OCI-LY3 (cell line): Measurements from ENCODE around the gene PIGM.
A peak's percentile ranks its signal among the peaks of the same experiment; 100 is the strongest.

Experiments
- H2AFZ ChIP-seq: fragments of 200-600, 300-600 bp; shearing (Covaris generic); 2 replicates; pipeline ENCODE4 v1.6.0; 2014; ENCODE audit warnings: antibody characterized with exemption, low read depth, low read length
- H3K27ac ChIP-seq: fragments of 200-600, 300-600 bp; sonication (generic); 2 replicates; pipeline ENCODE4 v1.5.1; 2014; ENCODE audit warnings: mild to moderate bottlenecking, low read length, moderate library complexity, mixed read lengths
- H3K27me3 ChIP-seq: fragments of 200-600, 300-600 bp; sonication (generic); 2 replicates; pipeline ENCODE4 v1.6.1; 2014; ENCODE audit warnings: low read depth, low read length, mixed read lengths
- H3K36me3 ChIP-seq: fragments of 200-600, 300-600 bp; sonication (generic); replicated peaks from 2 replicates; pipeline ENCODE3; 2014; ENCODE audit warnings: low read depth, low read length, mixed read lengths
- H3K4me1 ChIP-seq: fragments of 300-600, 200-600 bp; sonication (generic); 2 replicates; pipeline ENCODE4 v1.6.1; 2014; ENCODE audit warnings: low read length, mixed read lengths
- H3K4me2 ChIP-seq: fragments of 200-600, 300-600 bp; sonication (generic); 2 replicates; pipeline ENCODE4 v1.6.1; 2014; ENCODE audit warnings: low read length, mixed read lengths
- H3K4me3 ChIP-seq: fragments of 300-600, 200-600 bp; sonication (generic); 2 replicates; pipeline ENCODE4 v1.5.1; 2014; ENCODE audit warnings: antibody characterized with exemption, mild to moderate bottlenecking, low read length, moderate library complexity
- H3K79me2 ChIP-seq: fragments of 300-600, 200-600 bp; shearing (Covaris generic); 2 replicates; pipeline ENCODE4 v1.6.1; 2014; ENCODE audit warnings: mild to moderate bottlenecking, low read length, mixed read lengths
- H3K9ac ChIP-seq: fragments of 300-600, 200-600 bp; shearing (Covaris generic); 2 replicates; pipeline ENCODE4 v1.6.0; 2014; ENCODE audit warnings: mild to moderate bottlenecking, low read length, moderate library complexity
- H3K9me3 ChIP-seq: fragments of 200-600, 300-600 bp; shearing (Covaris generic); 2 replicates; pipeline ENCODE4 v1.6.1; 2014; ENCODE audit warnings: low read length, mixed read lengths; ENCODE audit not compliant: insufficient read depth
- H4K20me1 ChIP-seq: fragments of 200-600, 300-600 bp; sonication (generic); 2 replicates; pipeline ENCODE4 v1.6.1; 2016; ENCODE audit warnings: low read length, mixed read lengths; ENCODE audit not compliant: insufficient read depth
- EZH2phosphoT487 ChIP-seq: fragments of 200-600 bp; shearing (Covaris generic); IDR thresholded peaks from 2 replicates; pipeline ENCODE4 v1.6.1; 2018; ENCODE audit warnings: antibody characterized with exemption, mixed run types, low read depth
- TF ChIP-seq, protein P1 (sequence below): fragments of 200-600, 300-600 bp; sonication (generic); IDR thresholded peaks from 2 replicates; pipeline ENCODE4 v1.5.1; 2014; ENCODE audit warnings: antibody characterized with exemption, low read length, low read depth

Gene PIGM

DNA sequence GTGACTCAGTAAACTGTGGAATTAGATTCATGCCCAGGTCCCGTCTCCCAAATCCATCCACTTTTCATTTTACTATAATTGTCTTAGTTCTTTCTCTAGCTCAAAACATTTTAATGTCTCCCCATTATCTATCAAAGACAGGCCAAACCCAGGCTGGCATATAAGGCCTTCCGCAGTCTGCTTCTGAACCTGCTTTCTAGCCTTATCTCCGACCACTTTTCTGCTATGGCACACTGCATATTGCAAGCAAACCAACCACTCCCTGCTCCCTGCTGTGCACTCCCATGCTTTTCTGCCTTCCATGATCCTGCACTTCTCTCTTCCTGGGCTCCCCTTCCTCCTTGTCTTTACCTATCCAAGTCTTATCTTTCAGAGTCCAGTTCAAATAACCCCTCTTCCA lies 17.3 kb upstream of the PIGM start:
- Histone ChIP-seq H3K9ac (no peak overlapping the region), H3K4me2 (no peak overlapping the region), H3K4me3 (no peak overlapping the region), H3K27me3 (peaks cover 64% of the 10 kb centered on the region), H3K9me3 (no peaks in the 10 kb centered on the region), H3K36me3 (no peaks in the 10 kb centered on the region), H3K27ac (no peak overlapping the region), H3K4me1 (peaks cover 14% of the 10 kb centered on the region), H4K20me1 (no peaks in the 10 kb centered on the region), H3K79me2 (no peaks in the 10 kb centered on the region), H2AFZ (no peak overlapping the region)
- TF ChIP-seq, protein P1, sequence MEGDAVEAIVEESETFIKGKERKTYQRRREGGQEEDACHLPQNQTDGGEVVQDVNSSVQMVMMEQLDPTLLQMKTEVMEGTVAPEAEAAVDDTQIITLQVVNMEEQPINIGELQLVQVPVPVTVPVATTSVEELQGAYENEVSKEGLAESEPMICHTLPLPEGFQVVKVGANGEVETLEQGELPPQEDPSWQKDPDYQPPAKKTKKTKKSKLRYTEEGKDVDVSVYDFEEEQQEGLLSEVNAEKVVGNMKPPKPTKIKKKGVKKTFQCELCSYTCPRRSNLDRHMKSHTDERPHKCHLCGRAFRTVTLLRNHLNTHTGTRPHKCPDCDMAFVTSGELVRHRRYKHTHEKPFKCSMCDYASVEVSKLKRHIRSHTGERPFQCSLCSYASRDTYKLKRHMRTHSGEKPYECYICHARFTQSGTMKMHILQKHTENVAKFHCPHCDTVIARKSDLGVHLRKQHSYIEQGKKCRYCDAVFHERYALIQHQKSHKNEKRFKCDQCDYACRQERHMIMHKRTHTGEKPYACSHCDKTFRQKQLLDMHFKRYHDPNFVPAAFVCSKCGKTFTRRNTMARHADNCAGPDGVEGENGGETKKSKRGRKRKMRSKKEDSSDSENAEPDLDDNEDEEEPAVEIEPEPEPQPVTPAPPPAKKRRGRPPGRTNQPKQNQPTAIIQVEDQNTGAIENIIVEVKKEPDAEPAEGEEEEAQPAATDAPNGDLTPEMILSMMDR = no peak
- no peak for TF ChIP-seq EZH2phosphoT487

DNA sequence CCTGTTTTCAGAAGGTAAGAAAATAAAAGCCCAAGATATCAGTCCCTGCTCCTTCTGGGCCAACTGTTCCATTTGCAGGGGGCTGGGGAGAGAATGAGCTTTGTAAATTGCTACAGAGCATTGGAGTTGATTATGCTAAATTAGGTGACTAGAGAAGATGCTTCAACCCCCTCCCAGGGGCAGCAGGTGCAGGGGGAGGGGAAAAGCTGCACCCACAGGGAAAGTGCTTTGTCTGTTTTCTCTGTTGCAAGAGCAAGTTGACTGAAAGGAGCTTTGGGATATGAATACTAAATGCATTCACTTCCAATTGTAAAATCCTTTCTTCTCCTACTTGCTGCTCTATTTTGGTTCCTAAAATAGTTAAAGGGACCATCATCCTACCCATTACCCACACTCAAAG lies 16.5 kb upstream of the PIGM start:
- H3K27me3 ChIP-seq = peaks cover 56% of the 10 kb centered on the region
- no peaks in the 10 kb centered on the region for H3K36me3 ChIP-seq
- no peak overlapping the region for H3K4me3 ChIP-seq
- H3K27ac ChIP-seq = no peak overlapping the region
- peaks cover 14% of the 10 kb centered on the region for H3K4me1 ChIP-seq
- no peaks in the 10 kb centered on the region for H4K20me1 ChIP-seq
- no peak overlapping the region for H3K4me2 ChIP-seq
- no peak for TF ChIP-seq EZH2phosphoT487
- TF ChIP-seq, protein P1 = no peak
- no peak overlapping the region for H3K9ac ChIP-seq
- H3K79me2 ChIP-seq = no peaks in the 10 kb centered on the region
- no peaks in the 10 kb centered on the region for H3K9me3 ChIP-seq
- no peak overlapping the region for H2AFZ ChIP-seq

DNA sequence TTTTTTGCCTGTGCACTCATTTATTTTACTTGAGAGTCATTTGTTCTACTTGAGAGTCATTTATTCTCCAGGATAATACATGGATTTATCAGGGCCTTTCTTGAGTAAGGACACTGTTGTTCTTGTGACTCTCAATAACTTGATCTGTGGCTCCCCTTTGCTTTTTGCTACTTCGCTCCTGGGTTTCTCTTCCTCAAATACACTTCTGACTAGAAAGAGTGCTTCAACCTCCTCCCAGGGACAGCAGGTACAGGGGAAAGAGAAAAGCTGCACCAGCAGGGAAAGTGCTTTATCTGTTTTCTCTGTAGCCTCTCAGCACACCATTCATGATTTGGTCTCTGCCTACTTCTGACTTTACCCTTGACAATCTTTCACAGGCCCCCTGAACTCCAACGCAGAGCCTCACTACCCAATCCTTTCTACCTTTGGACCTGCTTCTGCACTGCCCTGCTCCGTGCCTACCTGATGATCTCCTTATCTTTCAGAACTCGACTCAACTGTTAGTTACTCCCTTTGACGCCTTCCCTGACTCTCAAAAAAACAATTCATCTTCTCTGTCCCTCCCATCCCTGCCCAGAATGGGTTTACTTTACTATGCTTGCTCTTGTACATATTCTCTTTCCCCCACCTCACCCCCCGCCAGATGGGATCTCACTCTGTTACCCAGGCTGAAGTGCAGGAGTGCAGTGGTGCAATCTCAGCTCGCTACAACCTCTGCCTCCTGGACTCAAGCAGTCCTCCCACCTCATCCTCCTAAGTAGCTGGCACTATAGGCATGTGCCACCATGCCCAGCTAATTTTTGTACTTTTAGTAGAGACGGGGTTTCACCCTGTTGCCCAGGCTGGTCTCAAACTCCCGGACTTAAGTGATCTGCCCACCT lies 15.6 kb upstream of the PIGM start:
- Histone ChIP-seq H3K27me3 (peaks cover 47% of the 10 kb centered on the region), H3K4me2 (peak overlapping the region; percentile 97), H3K9ac (peak overlapping the region; percentile 61), H3K4me3 (peak overlapping the region; percentile 81), H3K79me2 (no peaks in the 10 kb centered on the region), H3K4me1 (peaks cover 14% of the 10 kb centered on the region), H3K36me3 (no peaks in the 10 kb centered on the region), H3K9me3 (no peaks in the 10 kb centered on the region), H4K20me1 (no peaks in the 10 kb centered on the region), H2AFZ (peak overlapping the region; percentile 98), H3K27ac (peak overlapping the region; percentile 13; the same call in 1 of the 2 replicates)
- TF ChIP-seq, protein P1 = no peak
- no peak for TF ChIP-seq EZH2phosphoT487

DNA sequence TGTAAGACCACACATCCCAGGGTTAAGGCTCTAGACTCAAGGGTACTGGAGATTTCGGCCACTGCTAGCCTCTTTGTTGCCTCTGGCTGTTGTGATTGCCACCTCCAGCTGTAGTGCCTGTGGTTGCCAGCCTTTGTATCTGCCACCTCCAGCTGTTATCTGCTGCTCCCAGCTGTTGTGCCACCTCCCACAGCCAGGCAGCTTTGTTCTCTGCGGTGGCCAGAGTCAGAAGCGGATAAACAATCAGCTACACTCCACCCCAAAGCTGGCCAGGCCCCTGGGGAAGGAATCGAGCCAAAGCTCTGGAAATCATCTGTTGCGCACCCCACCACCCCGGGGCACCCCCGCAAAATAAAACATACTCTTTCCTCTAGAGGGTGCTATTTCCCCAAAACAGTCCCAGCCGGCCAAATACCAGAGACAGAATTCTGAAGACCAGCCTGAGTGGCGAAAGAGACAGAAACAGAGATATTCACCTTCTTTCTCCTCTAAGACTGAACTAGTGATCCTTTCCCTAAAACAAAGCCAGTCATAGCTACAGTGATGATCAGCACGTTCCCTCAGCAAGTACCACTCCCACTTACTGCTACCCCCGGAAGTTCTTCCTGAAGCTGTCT lies 14.8 kb upstream of the PIGM start:
- H3K9me3 ChIP-seq = no peaks in the 10 kb centered on the region
- no peaks in the 10 kb centered on the region for H4K20me1 ChIP-seq
- peak overlapping the region; percentile 98 for H2AFZ ChIP-seq
- peaks cover 39% of the 10 kb centered on the region for H3K27me3 ChIP-seq
- H3K79me2 ChIP-seq = no peaks in the 10 kb centered on the region
- TF ChIP-seq, protein P1 = peak; percentile 93
- TF ChIP-seq EZH2phosphoT487 = no peak
- peak overlapping the region; percentile 13; the same call in 1 of the 2 replicates for H3K27ac ChIP-seq
- H3K4me2 ChIP-seq = peak overlapping the region; percentile 97
- peak overlapping the region; percentile 81 for H3K4me3 ChIP-seq
- peak overlapping the region; percentile 61 for H3K9ac ChIP-seq
- H3K4me1 ChIP-seq = peaks cover 14% of the 10 kb centered on the region
- H3K36me3 ChIP-seq = no peaks in the 10 kb centered on the region
